ENCODE data around the gene YY1.

YY1 gene

DNA sequence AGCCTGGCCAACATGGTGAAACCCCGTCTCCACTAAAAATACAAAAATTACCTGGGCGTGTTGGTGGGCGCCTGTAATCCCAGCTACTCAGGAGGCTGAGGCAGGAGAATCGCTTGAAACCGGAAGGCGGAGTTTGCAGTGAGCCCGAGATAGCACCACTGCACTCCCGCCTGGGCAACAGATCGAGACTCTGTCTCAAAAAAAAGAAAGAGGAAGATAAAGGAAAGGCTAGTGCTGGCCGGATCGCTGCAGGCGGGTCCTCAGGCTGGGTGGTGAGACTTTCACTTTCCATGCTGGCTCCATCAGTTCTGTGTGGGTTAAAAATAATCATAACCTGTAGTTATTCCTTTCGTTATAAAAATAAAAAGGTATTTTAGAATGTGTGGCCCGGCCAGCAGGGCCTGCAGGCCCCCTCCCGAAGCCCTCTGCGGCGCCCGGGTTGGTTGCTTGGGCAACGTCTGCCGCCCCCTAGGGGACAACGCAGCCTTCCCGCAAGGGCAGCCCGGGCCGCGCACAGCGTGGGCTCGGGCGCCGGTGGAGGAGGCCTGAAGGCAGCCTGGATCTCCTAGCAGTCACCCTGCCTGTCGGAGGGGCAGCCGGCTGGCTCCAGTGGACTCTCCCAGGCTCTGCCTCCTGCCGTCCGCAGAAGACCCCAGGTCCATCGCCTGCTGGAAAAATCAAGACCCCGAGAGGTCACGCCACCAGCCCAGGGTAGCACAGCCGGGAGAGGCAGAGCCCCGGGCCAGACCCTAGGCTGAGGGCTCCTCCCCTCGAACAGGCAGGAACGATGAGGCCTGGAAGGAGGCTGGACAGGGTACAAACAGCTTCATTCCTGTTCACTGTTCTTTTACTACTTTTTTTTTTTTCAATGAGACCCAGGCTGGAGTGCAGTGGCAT, 79.2 kb downstream of the YY1 start:
- peak; percentile 49 for DNase-seq (ENCODE audit: low read depth)

DNA sequence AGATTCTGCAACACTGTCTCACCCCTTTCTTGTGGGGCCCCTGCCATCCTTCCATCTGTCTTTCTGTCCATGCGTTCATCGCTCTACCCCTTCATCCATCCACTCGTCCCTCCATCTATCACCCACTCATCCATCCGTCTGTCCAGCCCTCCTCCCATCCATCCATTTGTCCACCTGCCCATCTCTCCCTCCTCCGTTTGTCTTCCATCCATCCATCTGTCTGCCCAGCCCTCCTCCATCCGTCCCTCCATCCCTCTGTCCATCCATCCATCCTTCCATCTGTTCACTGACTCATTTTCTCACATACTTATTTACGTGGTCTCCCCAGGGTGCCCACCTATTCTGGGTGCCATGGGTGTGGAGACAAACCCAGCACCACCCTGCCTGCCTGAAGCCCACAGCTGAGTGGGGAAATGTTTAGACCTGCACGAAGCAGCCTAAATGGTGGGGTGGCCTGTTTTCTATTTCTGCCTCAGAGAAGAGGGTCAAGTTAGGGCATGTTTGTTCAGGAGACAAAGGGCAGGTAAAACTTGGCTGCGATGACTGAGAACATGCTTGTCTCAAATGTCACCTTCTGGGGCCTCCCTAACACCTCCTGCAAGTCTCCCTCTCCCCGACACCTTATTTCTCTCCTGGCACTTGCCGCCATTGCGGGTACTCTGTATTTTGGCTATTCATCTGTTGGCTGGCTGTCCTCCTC, 81.4 kb downstream of the YY1 start:
- DNase-seq (ENCODE audit: low read depth) = no peak

DNA sequence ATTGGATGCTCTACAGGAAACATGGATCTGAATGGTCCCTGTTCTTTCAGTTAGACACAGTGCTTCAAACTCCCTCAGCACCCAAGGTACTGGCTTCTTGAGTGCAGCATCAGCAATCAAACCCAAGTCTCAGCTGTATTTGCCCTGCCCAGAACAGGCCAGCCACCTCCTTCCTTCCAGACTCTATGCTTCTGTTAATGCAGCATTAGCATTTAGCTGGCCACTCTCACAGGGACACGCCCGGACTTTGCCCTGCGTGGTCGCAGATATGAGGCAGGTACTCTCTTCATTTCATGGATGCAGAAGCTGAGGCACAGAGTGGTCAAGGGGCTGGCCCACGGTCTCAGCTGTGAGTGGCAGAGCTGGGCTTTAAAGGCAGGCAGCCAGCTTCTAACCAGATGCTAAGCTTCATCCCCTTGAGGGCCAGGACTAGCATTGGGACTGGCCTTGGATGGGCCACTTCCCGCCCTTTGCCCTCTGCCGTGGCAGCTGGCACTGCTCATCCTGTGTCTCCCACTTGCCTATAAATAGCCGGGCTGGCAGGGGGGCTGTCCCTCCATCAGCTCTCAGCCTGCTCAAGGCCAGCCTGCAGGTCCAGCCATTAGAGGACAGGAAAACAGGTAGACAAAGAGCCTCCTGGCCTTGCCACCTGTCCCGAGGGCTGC, 82.7 kb downstream of the YY1 start:
- no peak for DNase-seq (ENCODE audit: low read depth)

DNA sequence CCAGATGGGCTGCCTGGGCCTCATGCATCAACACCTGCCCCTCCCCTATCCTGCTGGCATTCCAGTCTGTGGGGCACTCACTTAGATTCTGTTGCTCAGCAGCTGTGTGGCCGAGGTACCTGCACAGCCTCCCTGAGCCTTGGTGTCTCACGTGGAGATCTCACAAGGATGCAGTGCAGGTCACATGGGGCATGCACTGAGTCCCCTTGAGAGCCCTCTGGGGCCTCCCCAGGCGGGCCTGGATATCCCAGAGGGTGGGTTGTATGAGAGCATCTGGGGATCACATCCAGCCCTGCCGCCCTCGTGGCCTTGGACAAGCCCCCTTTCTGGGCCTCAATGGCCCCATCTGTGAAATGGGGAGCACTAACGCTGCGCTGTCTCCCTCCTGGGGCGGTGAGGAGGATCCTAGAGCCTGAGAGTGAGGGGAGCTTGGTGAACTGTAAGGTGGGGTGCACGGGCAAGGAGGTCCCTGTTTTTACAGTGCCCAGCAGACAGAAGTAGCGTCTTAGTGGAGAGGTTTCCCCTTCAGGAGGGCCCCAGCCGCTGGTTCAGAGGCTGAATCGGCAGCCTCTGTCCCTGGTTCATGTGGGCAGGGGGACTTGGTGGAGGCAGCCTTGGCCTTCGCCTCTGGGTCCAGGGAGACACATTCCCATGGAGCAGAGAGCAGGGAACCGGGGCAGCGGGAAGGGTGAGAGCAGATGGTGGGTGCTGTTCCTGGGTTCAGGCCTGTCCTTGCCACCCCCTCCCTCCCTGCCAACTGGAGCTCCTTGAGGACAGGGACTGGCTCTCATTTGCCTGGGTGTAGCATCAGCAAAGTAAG, 83.4 kb downstream of the YY1 start:
- no peak for DNase-seq (ENCODE audit: low read depth)

DNA sequence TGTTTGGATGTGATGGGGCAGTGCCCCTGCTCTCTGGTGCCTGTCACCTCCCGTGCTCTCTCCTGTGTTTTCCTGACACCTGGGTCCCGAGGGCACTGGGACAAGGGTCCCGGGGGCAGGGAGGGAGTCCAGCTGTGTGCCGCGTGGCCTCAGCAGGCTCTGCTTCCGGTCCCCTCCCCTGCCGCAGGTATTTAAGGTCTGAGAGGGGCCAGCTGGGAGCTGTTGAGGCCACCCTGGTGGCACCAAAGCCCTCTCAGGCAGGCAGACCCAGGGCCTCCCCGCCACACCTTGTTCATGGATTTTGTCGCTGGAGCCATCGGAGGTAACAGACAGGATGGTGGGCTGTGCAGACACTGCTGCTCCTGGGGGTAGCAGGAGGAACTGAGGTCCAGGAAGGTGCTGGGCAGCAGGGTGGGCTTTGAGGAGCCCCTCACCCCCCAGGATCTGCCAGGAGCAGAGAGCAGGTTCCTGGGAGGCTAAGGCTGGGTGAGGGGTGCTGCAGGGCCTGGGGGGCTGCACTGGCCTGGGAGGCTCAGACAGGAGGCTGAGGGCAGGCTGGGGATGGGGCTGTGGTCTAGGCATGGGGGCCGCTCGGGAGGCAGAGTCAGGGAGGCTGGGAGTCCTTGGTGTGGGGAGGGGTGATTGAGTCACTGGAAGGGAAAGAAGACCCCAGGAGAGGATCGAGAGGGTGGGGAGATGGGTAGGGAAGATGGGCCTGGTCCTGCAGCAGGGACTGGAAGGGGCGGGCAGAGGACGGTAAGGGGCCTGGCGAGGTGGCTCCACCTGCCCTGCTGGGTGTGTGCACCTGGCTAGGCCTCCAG, 84.4 kb downstream of the YY1 start, which contains the start of gene SLC25A47:
TSS of gene SLC25A47 (plus strand) at position 219 of the 821 bp plus-strand sequence. CDS start at position 295, 76 bp downstream.
- DNase-seq (ENCODE audit: low read depth) = no peak

DNA sequence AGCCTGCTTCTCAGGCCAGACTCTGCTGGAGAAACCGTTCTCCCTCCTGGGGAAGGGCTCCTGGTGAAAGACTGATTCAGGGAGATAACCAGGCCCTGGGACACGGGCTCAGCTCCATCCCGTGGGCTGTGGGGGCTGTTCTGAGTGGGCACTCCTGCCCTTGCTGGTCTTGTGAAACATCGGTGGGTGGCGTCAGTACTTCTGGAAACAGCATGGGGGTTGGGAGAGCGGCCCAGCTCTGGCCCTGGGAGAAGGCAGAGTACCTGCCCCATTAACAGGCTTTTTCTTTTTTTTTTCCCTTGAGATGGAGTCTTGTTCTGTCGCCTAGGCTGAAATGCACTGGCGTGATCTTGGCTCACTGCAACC, 85.0 kb downstream of the YY1 start:
- DNase-seq (ENCODE audit: low read depth) = no peak

DNA sequence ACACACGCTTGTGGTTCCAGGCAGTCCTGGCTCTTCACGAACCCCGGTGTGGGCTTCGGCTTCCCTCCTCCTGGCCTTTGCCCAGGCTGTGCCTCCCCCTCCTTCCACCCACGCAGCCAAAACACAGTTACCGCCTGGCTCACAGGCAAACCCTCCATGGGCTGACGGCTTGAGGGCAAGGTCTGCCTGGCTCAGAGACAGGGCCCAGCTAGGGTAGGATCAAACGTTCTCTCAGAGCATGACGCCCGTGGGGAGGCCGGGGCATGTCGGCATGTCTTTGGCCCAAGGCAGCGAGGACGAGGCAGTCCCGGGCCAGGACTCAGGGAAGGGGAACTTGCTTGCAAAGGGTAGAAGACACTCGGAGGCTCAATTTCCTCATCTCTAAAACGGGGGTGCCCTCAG, 86.3 kb downstream of the YY1 start:
- no peak for DNase-seq (ENCODE audit: low read depth)

DNA sequence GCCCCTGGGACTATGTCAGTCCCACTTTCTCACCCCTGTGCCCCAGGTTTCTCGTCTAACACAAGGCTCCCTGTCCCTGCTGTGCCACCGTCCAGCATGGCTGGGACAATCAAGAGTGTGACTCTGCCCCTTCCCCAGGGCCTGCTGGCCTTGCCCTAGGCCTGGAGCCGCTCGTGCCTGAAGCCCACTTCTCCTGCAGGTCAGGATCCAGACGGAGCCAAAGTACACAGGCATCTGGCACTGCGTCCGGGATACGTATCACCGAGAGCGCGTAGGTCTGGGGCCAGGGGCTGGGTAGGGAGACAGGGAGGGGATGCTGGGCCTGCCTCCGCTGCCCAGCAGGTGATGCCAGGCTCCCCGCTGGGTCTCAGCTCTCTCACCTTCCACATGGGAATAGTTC, 87.0 kb downstream of the YY1 start:
- DNase-seq (ENCODE audit: low read depth) = no peak

DNA sequence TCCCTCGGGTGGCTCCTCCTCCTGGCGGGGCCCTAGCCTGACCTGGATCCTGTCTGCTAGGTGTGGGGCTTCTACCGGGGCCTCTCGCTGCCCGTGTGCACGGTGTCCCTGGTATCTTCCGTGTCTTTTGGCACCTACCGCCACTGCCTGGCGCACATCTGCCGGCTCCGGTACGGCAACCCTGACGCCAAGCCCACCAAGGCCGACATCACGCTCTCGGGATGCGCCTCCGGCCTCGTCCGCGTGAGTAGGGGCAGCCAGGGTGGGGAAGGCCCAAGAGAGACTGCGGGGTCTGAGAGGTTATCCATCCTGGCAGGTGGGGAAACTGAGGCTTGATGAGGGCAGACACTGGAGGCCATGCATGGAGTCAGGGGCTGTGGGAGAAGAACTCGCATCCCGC, 88.2 kb downstream of the YY1 start:
- no peak for DNase-seq (ENCODE audit: low read depth)

DNA sequence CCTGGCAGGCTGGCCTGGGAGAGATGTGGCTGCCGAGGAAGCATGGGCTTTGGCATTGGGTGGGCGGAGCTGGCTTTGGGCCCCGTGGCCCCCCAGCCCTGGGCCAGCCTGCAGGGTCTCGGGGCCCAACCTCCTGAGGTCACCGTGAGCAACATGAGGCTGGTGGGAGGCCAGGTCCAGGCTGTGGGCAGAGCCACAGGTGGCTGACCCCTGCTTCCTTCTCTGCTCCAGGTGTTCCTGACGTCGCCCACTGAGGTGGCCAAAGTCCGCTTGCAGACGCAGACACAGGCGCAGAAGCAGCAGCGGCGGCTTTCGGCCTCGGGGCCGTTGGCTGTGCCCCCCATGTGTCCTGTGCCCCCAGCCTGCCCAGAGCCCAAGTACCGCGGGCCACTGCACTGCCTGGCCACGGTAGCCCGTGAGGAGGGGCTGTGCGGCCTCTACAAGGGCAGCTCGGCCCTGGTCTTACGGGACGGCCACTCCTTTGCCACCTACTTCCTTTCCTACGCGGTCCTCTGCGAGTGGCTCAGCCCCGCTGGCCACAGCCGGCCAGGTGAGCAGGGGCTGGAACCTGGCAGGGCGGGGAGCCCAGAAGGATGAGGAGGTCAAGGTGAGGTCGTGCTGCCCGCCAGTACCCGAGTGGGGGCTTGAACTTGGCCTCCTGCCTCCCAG, 89.7 kb downstream of the YY1 start:
- DNase-seq (ENCODE audit: low read depth) = no peak

DNA sequence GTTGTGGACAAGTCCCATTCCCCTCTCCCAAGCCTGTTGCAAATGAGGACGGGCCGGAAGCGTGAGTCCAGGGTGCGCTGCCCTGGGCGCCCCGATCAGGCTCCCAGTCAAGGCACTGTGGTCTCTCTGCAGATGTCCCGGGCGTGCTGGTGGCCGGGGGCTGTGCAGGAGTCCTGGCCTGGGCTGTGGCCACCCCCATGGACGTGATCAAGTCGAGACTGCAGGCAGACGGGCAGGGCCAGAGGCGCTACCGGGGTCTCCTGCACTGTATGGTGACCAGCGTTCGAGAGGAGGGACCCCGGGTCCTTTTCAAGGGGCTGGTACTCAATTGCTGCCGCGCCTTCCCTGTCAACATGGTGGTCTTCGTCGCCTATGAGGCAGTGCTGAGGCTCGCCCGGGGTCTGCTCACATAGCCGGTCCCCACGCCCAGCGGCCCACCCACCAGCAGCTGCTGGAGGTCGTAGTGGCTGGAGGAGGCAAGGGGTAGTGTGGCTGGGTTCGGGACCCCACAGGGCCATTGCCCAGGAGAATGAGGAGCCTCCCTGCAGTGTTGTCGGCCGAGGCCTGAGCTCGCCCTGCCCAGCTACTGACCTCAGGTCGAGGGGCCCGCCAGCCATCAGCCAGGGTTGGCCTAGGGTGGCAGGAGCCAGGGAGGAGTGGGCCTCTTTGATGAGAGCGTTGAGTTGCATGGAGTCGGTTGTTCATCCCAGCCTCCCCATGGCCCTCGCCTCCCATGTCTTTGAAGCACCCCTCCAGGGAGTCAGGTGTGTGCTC, 90.5 kb downstream of the YY1 start:
- DNase-seq (ENCODE audit: low read depth) = no peak

DNA sequence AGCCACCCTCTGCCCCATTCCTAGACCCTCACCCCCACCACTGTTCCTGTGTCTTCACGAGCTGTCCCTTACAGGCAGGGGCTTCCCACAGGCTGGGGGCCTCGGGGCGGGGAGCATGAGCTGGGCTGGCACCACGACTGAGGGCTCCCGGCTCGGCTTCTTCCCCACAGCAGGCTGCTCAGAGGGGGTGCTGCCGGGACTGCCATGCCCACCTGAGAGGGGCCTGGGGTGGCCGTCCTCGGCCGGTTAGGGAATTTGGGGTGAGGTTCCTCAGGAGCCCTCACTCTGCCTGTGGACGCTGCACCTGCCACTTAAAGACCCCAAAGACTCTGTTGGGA, 91.0 kb downstream of the YY1 start:
- no peak for DNase-seq (ENCODE audit: low read depth)

DNA sequence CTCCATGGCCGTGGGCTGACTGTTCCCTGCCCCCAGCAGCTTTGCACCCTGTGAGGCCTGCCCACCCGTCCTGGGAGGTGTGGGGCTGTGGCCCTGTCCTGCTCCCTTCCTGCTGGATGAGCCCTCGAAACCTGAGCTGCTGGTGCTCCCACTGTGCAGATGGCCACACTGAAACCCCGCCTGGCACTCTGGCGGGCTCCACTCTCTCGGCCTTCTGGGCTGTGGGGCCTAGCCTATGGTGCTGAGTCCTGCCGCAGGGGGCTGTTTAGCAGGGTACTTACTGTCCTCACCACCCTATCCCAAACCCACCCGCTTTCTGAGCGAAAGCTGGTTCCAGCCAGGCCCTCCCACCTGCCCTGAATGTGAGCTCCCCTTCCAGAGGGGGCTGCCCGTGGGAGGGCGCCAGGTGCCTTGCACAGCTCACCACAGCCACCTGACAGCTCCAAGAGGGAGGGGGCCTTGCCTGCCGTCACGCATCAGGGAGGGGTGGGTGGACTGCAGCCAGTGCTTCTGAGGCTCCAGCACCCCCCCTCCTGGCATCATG, 91.5 kb downstream of the YY1 start:
- no peak for DNase-seq (ENCODE audit: low read depth)

DNA sequence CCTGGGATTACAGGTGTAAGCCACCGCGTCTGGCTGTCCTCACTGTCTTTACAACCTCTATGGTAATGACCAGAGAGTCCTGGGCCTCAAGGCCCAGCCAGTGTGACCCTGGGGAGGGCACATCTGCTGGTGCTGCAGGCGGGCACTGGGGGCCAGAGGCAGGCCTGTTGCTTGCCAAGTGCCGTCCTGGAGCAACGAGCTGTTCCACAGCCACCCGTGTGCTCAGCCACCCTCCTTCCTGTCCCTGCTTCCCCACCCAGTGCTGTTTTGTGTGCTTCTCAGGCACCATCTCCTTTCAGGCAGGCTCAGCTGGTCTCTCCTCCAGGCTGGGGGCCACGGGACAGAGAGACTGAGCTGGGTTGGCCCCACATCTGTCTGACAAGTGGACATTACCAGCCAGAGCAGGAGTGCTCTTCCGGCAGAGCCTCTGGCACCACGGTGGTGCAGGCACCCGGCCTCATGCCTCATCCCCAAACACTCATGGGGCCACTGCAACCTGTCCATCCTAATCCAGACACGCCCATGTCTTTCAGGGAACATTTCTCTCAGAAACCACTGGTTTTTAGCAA, 93.2 kb downstream of the YY1 start:
- DNase-seq (ENCODE audit: low read depth) = no peak
